HEK293T (cell line): ENCODE data around the gene PPA1.

Source experiments
- ARNT ChIP-seq: fragments of 450-650 bp; IDR thresholded peaks from 2 replicates; pipeline ENCODE4 v1.6.1; 2017; ENCODE audit warnings: mild to moderate bottlenecking
- CTBP1 ChIP-seq: fragments of 450-650 bp; IDR thresholded peaks from 2 replicates; pipeline ENCODE4 v1.6.1; 2016; ENCODE audit warnings: borderline replicate concordance
- FOXA1 ChIP-seq: fragments of 450-650 bp; IDR thresholded peaks from 2 replicates; pipeline ENCODE4 v1.6.1; 2016; ENCODE audit warnings: mild to moderate bottlenecking
- ZNF384 ChIP-seq: fragments of 450-650 bp; IDR thresholded peaks from 2 replicates; pipeline ENCODE4 v1.6.1; 2016

GRCh38 chr10:70255329-70256299 is 22.4 kb upstream of the PPA1 start:
- TF ChIP-seq ARNT (no peak), FOXA1 (no peak), CTBP1 (no peak), ZNF384 (no peak)
